ENCODE data around the gene ALG12.
A peak's percentile ranks its signal among the peaks of the same experiment; 100 is the strongest.

ALG12 gene

DNA sequence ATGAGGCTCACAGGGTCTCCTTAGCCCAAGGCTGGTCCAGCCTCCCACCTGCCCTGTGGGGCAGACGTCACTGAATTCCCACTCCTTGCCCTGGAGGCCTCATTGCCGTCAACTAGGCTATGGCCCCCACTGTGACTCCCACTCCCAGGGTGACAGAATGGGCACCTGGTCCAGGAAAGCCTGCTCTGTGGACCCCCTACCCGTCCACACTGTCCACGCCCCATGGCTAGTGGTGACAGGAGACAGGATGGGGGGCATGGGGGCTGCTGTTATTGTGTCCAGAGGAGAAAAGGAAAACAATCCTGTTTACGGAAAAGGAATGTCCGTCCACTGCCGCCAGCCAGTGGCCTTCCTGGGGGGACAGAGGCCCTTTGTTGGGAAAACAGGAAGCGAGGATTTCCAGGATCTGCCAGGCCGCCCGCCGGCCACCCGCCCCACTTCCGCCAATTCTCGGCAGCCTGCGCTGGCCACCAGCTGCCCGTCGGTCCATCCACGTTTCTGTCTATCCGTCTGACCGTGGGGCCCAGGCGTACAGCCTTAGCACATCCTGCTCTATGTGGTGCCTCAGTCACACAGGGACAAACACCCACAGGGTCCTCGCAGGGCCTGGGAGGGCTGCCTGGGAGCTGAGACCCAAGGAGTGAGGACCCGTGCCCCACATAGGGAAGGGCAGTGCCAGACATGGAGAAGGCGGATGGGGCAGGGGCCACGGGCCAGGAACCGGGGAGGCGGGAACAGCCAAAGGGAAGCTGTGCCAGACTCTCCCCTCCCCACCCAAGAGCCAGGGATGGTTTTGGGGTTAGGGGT lies 19.7 kb upstream of the ALG12 start:
- Histone ChIP-seq H3K27ac (ENCODE audit: low read depth, low read length) (no peak overlapping the region), H3K56ac (ENCODE audit: low read length) (no peak overlapping the region), H4K5ac (ENCODE audit: low read length) (no peak overlapping the region), H3K4me3 (ENCODE audit: low read length) (no peak overlapping the region), H3K4ac (ENCODE audit: low read depth, low read length) (no peak overlapping the region), H2BK5ac (ENCODE audit: low read length) (no peak overlapping the region), H3K18ac (ENCODE audit: low read length) (no peak overlapping the region), H4K8ac (ENCODE audit: low read depth, low read length) (no peak overlapping the region), H3K79me2 (ENCODE audit: control insufficient read depth, insufficient read depth, low read length) (no peaks in the 10 kb centered on the region), H3K36me3 (ENCODE audit: control insufficient read depth, insufficient read depth, low read length) (no peaks in the 10 kb centered on the region), H2AK5ac (ENCODE audit: low read length) (no peak overlapping the region), H3K4me2 (ENCODE audit: low read length) (no peak overlapping the region), H3K4me1 (ENCODE audit: control insufficient read depth, low read depth, low read length) (no peaks in the 10 kb centered on the region), H3K23ac (ENCODE audit: low read length) (no peak overlapping the region), H2BK15ac (replicated peaks; ENCODE audit: low read depth) (no peak overlapping the region), H3K79me1 (ENCODE audit: low read length) (no peaks in the 10 kb centered on the region), H2BK120ac (ENCODE audit: low read depth, low read length) (no peak overlapping the region), H3K9ac (ENCODE audit: low read length) (no peak overlapping the region), H3K27me3 (ENCODE audit: insufficient read depth, low read length, poor library complexity) (no peaks in the 10 kb centered on the region)
- no CpG with 5 or more reads among the region's 27 CpGs for WGBS (ENCODE audit: extremely low coverage, insufficient coverage, low lambda C conversion rate)
- DNase-seq, result no peak

- Histone ChIP-seq H3K27ac (ENCODE audit: low read depth, low read length) (no peak overlapping the region), H3K79me1 (ENCODE audit: low read length) (no peaks in the 10 kb centered on the region), H2BK5ac (ENCODE audit: low read length) (no peak overlapping the region), H3K4ac (ENCODE audit: low read depth, low read length) (no peak overlapping the region), H2AK5ac (ENCODE audit: low read length) (no peak overlapping the region), H4K5ac (ENCODE audit: low read length) (no peak overlapping the region), H3K36me3 (ENCODE audit: control insufficient read depth, insufficient read depth, low read length) (no peaks in the 10 kb centered on the region), H4K8ac (ENCODE audit: low read depth, low read length) (no peak overlapping the region), H3K56ac (ENCODE audit: low read length) (no peak overlapping the region), H3K9ac (ENCODE audit: low read length) (no peak overlapping the region), H3K4me1 (ENCODE audit: control insufficient read depth, low read depth, low read length) (no peaks in the 10 kb centered on the region), H2BK15ac (replicated peaks; ENCODE audit: low read depth) (no peak overlapping the region), H3K27me3 (ENCODE audit: insufficient read depth, low read length, poor library complexity) (no peaks in the 10 kb centered on the region), H3K79me2 (ENCODE audit: control insufficient read depth, insufficient read depth, low read length) (no peaks in the 10 kb centered on the region), H2BK120ac (ENCODE audit: low read depth, low read length) (no peak overlapping the region), H3K4me2 (ENCODE audit: low read length) (no peak overlapping the region), H3K4me3 (ENCODE audit: low read length) (no peak overlapping the region), H3K23ac (ENCODE audit: low read length) (no peak overlapping the region), H3K18ac (ENCODE audit: low read length) (no peak overlapping the region)
- no peak for DNase-seq
- WGBS (ENCODE audit: extremely low coverage, insufficient coverage, low lambda C conversion rate), result no CpG with 5 or more reads among the region's 21 CpGs
These were observed 18.9 kb upstream of the ALG12 start for GRCh38 chr22:49936973-49937757.

GRCh38 chr22:49936018-49936972 lies 18.1 kb upstream of the ALG12 start:
- H3K4me2 ChIP-seq (ENCODE audit: low read length), result peak overlapping the region; percentile 42
- no peak overlapping the region for H3K23ac ChIP-seq (ENCODE audit: low read length)
- no peaks in the 10 kb centered on the region for H3K79me1 ChIP-seq (ENCODE audit: low read length)
- no CpG with 5 or more reads among the region's 52 CpGs for WGBS (ENCODE audit: extremely low coverage, insufficient coverage, low lambda C conversion rate)
- no peak overlapping the region for H4K5ac ChIP-seq (ENCODE audit: low read length)
- H3K9ac ChIP-seq (ENCODE audit: low read length), result peak overlapping the region; percentile 26
- no peak overlapping the region for H3K4ac ChIP-seq (ENCODE audit: low read depth, low read length)
- no peak overlapping the region for H2AK5ac ChIP-seq (ENCODE audit: low read length)
- H3K27me3 ChIP-seq (ENCODE audit: insufficient read depth, low read length, poor library complexity), result no peaks in the 10 kb centered on the region
- no peak overlapping the region for H3K4me3 ChIP-seq (ENCODE audit: low read length)
- no peak overlapping the region for H2BK5ac ChIP-seq (ENCODE audit: low read length)
- no peak overlapping the region for H3K27ac ChIP-seq (ENCODE audit: low read depth, low read length)
- DNase-seq, result peak; percentile 54
- H3K36me3 ChIP-seq (ENCODE audit: control insufficient read depth, insufficient read depth, low read length), result no peaks in the 10 kb centered on the region
- no peaks in the 10 kb centered on the region for H3K79me2 ChIP-seq (ENCODE audit: control insufficient read depth, insufficient read depth, low read length)
- H3K56ac ChIP-seq (ENCODE audit: low read length), result no peak overlapping the region
- no peak overlapping the region for H4K8ac ChIP-seq (ENCODE audit: low read depth, low read length)
- no peak overlapping the region for H3K18ac ChIP-seq (ENCODE audit: low read length)
- no peaks in the 10 kb centered on the region for H3K4me1 ChIP-seq (ENCODE audit: control insufficient read depth, low read depth, low read length)
- no peak overlapping the region for H2BK120ac ChIP-seq (ENCODE audit: low read depth, low read length)
- H2BK15ac ChIP-seq (replicated peaks; ENCODE audit: low read depth), result no peak overlapping the region

DNA sequence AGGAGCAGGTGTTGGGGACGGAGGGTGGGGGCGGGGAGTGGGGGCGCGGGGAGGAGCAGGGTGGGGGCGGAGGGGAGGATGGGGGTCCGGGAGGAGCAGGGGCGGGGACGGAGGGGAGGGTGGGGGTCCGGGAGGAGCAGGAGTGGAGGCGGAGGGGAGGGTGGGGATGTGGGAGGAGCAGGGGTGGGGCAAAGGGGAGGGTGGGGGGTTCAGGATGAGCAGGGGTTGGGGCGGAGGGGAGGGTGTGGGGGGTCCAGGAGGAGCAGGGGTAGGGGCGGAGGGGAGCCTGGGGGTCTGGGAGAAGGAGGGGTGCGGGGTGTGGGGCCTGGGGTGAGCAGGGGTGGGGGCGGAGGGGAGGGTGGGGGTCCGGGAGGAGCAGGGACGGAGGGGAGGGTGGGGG lies 17.3 kb upstream of the ALG12 start:
- H3K27ac ChIP-seq (ENCODE audit: low read depth, low read length), result no peak overlapping the region
- no peak for DNase-seq
- H3K79me2 ChIP-seq (ENCODE audit: control insufficient read depth, insufficient read depth, low read length), result no peaks in the 10 kb centered on the region
- no CpG with 5 or more reads among the region's 16 CpGs for WGBS (ENCODE audit: extremely low coverage, insufficient coverage, low lambda C conversion rate)
- no peaks in the 10 kb centered on the region for H3K4me1 ChIP-seq (ENCODE audit: control insufficient read depth, low read depth, low read length)
- H3K4me2 ChIP-seq (ENCODE audit: low read length), result no peak overlapping the region
- no peaks in the 10 kb centered on the region for H3K36me3 ChIP-seq (ENCODE audit: control insufficient read depth, insufficient read depth, low read length)
- no peak overlapping the region for H3K18ac ChIP-seq (ENCODE audit: low read length)
- H3K9ac ChIP-seq (ENCODE audit: low read length), result no peak overlapping the region
- H4K5ac ChIP-seq (ENCODE audit: low read length), result no peak overlapping the region
- no peak overlapping the region for H3K56ac ChIP-seq (ENCODE audit: low read length)
- H3K27me3 ChIP-seq (ENCODE audit: insufficient read depth, low read length, poor library complexity), result no peaks in the 10 kb centered on the region
- no peak overlapping the region for H4K8ac ChIP-seq (ENCODE audit: low read depth, low read length)
- H3K4me3 ChIP-seq (ENCODE audit: low read length), result no peak overlapping the region
- no peak overlapping the region for H3K23ac ChIP-seq (ENCODE audit: low read length)
- H3K79me1 ChIP-seq (ENCODE audit: low read length), result no peaks in the 10 kb centered on the region
- H2BK120ac ChIP-seq (ENCODE audit: low read depth, low read length), result no peak overlapping the region
- no peak overlapping the region for H2BK5ac ChIP-seq (ENCODE audit: low read length)
- H2BK15ac ChIP-seq (replicated peaks; ENCODE audit: low read depth), result no peak overlapping the region
- no peak overlapping the region for H3K4ac ChIP-seq (ENCODE audit: low read depth, low read length)
- H2AK5ac ChIP-seq (ENCODE audit: low read length), result no peak overlapping the region

DNA sequence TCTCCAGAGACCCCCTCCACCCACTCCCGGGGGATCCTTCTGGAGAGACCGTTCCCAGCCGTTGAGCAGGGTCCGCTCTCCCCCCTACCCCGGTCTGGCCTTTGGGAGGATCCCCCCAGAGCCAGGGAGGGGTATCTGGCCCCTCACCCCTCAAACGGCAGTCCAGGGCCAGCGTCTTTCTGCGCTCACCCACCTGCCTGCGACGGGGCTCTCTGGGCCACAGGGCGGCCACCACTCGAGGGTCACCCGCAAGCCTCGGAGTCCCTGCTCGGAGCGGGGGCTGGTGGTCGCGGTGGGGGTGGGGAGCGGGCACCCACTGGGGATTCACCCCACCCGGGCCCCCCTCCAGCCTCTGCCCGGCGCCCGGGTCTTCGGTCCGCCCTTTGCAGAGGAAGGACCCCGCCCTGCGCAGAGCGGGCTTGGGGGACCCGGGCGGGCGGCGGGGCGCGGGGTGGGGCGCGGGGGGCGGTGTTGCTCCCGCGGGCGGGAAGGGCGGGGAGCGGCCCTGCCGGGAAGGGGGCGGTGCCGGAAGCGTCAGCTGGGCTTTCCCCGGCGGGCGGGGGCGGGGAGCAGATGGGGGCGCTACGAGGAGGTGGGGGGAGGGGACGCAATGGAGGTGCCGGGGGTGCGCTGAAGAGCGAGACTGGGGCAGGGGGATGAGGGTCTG lies 16.8 kb upstream of the ALG12 start:
- Histone ChIP-seq H3K23ac (ENCODE audit: low read length) (no peak overlapping the region), H2AK5ac (ENCODE audit: low read length) (no peak overlapping the region), H2BK5ac (ENCODE audit: low read length) (no peak overlapping the region), H3K4ac (ENCODE audit: low read depth, low read length) (no peak overlapping the region), H3K79me1 (ENCODE audit: low read length) (no peaks in the 10 kb centered on the region), H3K27me3 (ENCODE audit: insufficient read depth, low read length, poor library complexity) (no peaks in the 10 kb centered on the region), H3K4me2 (ENCODE audit: low read length) (no peak overlapping the region), H3K9ac (ENCODE audit: low read length) (peak overlapping the region; percentile 64), H2BK15ac (replicated peaks; ENCODE audit: low read depth) (no peak overlapping the region), H3K4me1 (ENCODE audit: control insufficient read depth, low read depth, low read length) (no peaks in the 10 kb centered on the region), H3K36me3 (ENCODE audit: control insufficient read depth, insufficient read depth, low read length) (no peaks in the 10 kb centered on the region), H3K18ac (ENCODE audit: low read length) (peak overlapping the region; percentile 34), H3K4me3 (ENCODE audit: low read length) (no peak overlapping the region), H4K5ac (ENCODE audit: low read length) (no peak overlapping the region), H4K8ac (ENCODE audit: low read depth, low read length) (no peak overlapping the region), H2BK120ac (ENCODE audit: low read depth, low read length) (no peak overlapping the region), H3K56ac (ENCODE audit: low read length) (peak overlapping the region; percentile 67), H3K79me2 (ENCODE audit: control insufficient read depth, insufficient read depth, low read length) (no peaks in the 10 kb centered on the region), H3K27ac (ENCODE audit: low read depth, low read length) (no peak overlapping the region)
- WGBS (ENCODE audit: extremely low coverage, insufficient coverage, low lambda C conversion rate), result no CpG with 5 or more reads among the region's 56 CpGs
- no peak for DNase-seq
